Sigmoid colon (tissue), 7 donors: ENCODE results near the gene FKBP6. TPM values are rescaled to one million over a fixed set of nuclear protein-coding genes. Genes with fewer than 3 reads are reported as not detected.

Experiments used
- DNase-seq: peaks from one replicate; pipeline ENCODE4 v3.0.0-alpha.2; 2019
- H3K27ac ChIP-seq, 4 donors: fragments of 200-600 bp; sonication (generic); one replicate each; pipeline ENCODE4 v1.5.1; 2016 to 2019; ENCODE audit warnings: mild to moderate bottlenecking in 1 of 4
- H3K27me3 ChIP-seq, 3 donors: fragments of 200-600 bp; sonication (generic); one replicate each; pipeline ENCODE4 v1.5.1; 2019; ENCODE audit warnings: mild to moderate bottlenecking in 1 of 3
- H3K36me3 ChIP-seq, 4 donors: fragments of 200-600 bp; sonication (generic); one replicate each; pipeline ENCODE4 v1.5.1; 2016 to 2019
- H3K4me1 ChIP-seq, 4 donors: fragments of 200-600 bp; sonication (generic); one replicate each; pipeline ENCODE4 v1.5.1; 2017 to 2019
- H3K4me3 ChIP-seq, 4 donors: fragments of 200-600 bp; sonication (generic); one replicate each; pipeline ENCODE4 v1.5.1; 2017 to 2019; ENCODE audit warnings: mild to moderate bottlenecking in 2 of 4, moderate library complexity in 1 of 4
- H3K9me3 ChIP-seq, 4 donors: fragments of 200-600 bp in 3 of 4; sonication (generic) in 3 of 4; one replicate each; pipeline versions ENCODE4 v1.5.1 to v1.6.1; 2013 to 2019
- EP300 ChIP-seq, 4 donors: sonication (generic); formaldehyde crosslinking; IDR thresholded peaks; one replicate each; pipeline ENCODE4 v1.6.1; 2017; ENCODE audit warnings: antibody characterized with exemption in 4 of 4
- POLR2A ChIP-seq, 2 donors: fragments of 450-650 bp; IDR thresholded peaks; one replicate each; pipeline ENCODE4 v1.6.1; 2016; ENCODE audit warnings: antibody characterized with exemption in 2 of 2, mild to moderate bottlenecking in 2 of 2, moderate library complexity in 2 of 2
- POLR2AphosphoS5 ChIP-seq, 4 donors: sonication (generic); formaldehyde crosslinking; IDR thresholded peaks; one replicate each; pipeline ENCODE4 v1.6.1; 2017; ENCODE audit warnings: antibody characterized with exemption in 4 of 4
- WGBS, 2 donors: extraction: QIAGEN DNeasy Blood & Tissue Kit; methylation state at CpG; one replicate each; pipeline ENCODE4 v1.1.7; 2013; 5-methylcytosine and 5-hydroxymethylcytosine counted together
- intact Hi-C: fragments of 100-400 bp; cut with DNase I; formaldehyde crosslinking; loops from one replicate; pipeline ENCODE4 v1.15.1; 2023
- polyA plus RNA-seq, 3 donors: library from polyadenylated mRNA; stranded (reverse); fragments of 200-250 nt; gene quantifications; one replicate each; pipeline ENCODE4 v1.2.3, GENCODE V29; 2013
- total RNA-seq, 4 donors: library from RNA; depleted of rRNA; stranded (reverse); fragments of >200 nt; gene quantifications; one replicate each; pipeline ENCODE4 v1.1.0, GENCODE V29; 2016
- TF ChIP-seq, protein P1 (sequence below), 4 experiments: fragments of 450-650 bp in 3 of 4; fragments of 200-600 bp in 1 of 4; IDR thresholded peaks; one replicate each; pipeline ENCODE4 v1.5.1; 2016 to 2019; ENCODE audit warnings: antibody characterized with exemption in 4 of 4, mild to moderate bottlenecking in 3 of 4, moderate library complexity in 2 of 4
- donor health status: healthy with polysubstance abuse.
- donor health status: Bipolar disorder and iron deficiency.
- donor health status: healthy.

Gene FKBP6
- total and polyA plus RNA-seq, 7 donors, result not detected

DNA sequence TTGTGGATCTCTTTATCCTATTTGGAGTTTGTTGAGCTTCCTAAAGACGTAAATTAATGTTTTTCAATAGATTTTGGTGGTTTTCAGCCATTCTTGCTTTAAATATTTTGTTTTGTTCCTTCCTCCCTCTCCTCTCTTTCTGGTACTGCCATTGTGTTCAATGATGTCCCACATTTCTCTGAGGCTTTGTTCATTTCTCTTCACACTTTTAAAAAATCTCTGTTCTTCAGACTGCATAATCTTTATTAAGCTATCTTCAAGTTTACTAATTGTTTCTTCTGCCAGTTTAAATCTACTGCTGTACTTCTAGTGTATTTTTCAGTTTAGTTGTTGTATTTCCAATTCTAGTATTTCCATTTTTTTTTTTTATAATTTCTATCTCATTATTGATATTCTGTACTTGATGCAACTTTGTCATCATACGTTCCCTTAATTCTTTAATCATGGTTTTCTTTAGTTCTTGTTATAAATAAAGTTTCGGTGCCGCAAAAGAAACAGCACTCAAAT lies 60.0 kb downstream of the FKBP6 start:
- H3K4me3 ChIP-seq, result no peak overlapping the region
- no peaks in the 10 kb centered on the region for H3K4me1 ChIP-seq
- peaks cover 0 to 17% (median 7%) of the 10 kb centered on the region in 4 donors for H3K9me3 ChIP-seq
- H3K27ac ChIP-seq, result no peak overlapping the region
- H3K36me3 ChIP-seq, result no peaks in the 10 kb centered on the region
- DNase-seq, result no peak
- no peaks in the 10 kb centered on the region for H3K27me3 ChIP-seq
- intact Hi-C loops, result no loop called here
- WGBS, 2 donors, result 95% methylated on average over 4 of the region's 4 CpGs
- TF ChIP-seq POLR2A (IDR thresholded peaks at IDR 0.05) (no peak), POLR2AphosphoS5 (IDR thresholded peaks at IDR 0.05) (no peak)

DNA sequence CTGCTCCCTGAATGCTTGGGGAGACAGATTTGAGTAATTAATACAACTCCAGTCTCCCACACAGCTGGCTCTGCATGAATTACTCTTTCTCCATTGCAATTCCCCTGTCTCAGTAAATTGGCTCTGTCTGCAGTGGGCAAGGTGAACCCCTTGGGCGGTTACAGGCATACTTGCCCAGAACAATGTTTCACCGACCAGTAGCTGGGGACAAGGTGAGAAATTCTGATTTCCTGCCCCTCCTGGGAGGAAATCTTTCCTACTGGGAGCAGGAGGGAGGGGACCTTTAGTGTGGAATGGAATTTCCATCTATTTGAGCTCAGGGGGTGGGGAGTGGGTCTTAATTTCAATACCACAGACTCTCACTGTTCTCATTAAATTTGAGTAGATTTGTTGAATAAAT lies 63.4 kb downstream of the FKBP6 start:
- no peaks in the 10 kb centered on the region for H3K27me3 ChIP-seq
- no peak for DNase-seq
- WGBS, 2 donors, result 67 to 69% methylated on average over 2 of the region's 2 CpGs
- no peak overlapping the region for H3K4me3 ChIP-seq
- no peaks in the 10 kb centered on the region for H3K36me3 ChIP-seq
- TF ChIP-seq, protein P1, sequence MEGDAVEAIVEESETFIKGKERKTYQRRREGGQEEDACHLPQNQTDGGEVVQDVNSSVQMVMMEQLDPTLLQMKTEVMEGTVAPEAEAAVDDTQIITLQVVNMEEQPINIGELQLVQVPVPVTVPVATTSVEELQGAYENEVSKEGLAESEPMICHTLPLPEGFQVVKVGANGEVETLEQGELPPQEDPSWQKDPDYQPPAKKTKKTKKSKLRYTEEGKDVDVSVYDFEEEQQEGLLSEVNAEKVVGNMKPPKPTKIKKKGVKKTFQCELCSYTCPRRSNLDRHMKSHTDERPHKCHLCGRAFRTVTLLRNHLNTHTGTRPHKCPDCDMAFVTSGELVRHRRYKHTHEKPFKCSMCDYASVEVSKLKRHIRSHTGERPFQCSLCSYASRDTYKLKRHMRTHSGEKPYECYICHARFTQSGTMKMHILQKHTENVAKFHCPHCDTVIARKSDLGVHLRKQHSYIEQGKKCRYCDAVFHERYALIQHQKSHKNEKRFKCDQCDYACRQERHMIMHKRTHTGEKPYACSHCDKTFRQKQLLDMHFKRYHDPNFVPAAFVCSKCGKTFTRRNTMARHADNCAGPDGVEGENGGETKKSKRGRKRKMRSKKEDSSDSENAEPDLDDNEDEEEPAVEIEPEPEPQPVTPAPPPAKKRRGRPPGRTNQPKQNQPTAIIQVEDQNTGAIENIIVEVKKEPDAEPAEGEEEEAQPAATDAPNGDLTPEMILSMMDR (IDR thresholded peaks at IDR 0.05), result no peak
- TF ChIP-seq POLR2AphosphoS5 (IDR thresholded peaks at IDR 0.05), result no peak
- no peak for TF ChIP-seq POLR2A (IDR thresholded peaks at IDR 0.05)
- no peak for TF ChIP-seq EP300 (IDR thresholded peaks at IDR 0.05)
- H3K9me3 ChIP-seq, result peaks cover 0 to 17% (median 5%) of the 10 kb centered on the region in 4 donors
- intact Hi-C loops, result loop anchor here (10.0 kb wide), 1 partner anchor 47 kb away; no protein-coding TSS in a partner anchor
- H3K27ac ChIP-seq, result no peak overlapping the region
- no peaks in the 10 kb centered on the region for H3K4me1 ChIP-seq

DNA sequence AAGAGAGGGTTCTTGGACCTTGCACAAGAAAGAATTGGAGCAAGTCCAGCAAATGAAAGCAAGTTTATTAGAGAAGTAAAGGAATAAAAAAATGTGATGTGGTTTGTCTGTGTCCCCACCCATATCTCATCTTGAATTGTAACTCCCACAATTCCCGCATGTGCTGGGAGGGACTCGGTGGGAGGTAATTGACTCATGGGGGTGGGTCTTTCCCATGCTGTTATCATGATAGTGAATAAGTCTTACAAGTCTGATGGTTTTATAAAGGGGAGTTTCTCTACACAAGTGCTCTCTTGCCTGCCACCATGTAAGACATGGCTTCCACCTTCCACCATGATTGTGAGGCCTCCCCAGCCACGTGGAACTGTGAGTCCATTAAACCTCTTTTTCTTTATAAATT lies 66.5 kb downstream of the FKBP6 start:
- 45 to 78% methylated on average over 3 of the region's 3 CpGs for WGBS, 2 donors
- intact Hi-C loops, result loop anchor here (10.0 kb wide), 1 partner anchor 50 kb away; no protein-coding TSS in a partner anchor
- H3K9me3 ChIP-seq, result peaks cover 0 to 3% (median 0%) of the 10 kb centered on the region in 4 donors
- TF ChIP-seq POLR2AphosphoS5 (IDR thresholded peaks at IDR 0.05) (no peak), EP300 (IDR thresholded peaks at IDR 0.05) (no peak), POLR2A (IDR thresholded peaks at IDR 0.05) (no peak)
- TF ChIP-seq, protein P1 (IDR thresholded peaks at IDR 0.05), result no peak
- no peak overlapping the region for H3K27ac ChIP-seq
- no peaks in the 10 kb centered on the region for H3K27me3 ChIP-seq
- peaks cover 0 to 8% (median 4%) of the 10 kb centered on the region in 4 donors for H3K4me1 ChIP-seq
- H3K36me3 ChIP-seq, result no peaks in the 10 kb centered on the region
- H3K4me3 ChIP-seq, result no peak overlapping the region
- no peak for DNase-seq

DNA sequence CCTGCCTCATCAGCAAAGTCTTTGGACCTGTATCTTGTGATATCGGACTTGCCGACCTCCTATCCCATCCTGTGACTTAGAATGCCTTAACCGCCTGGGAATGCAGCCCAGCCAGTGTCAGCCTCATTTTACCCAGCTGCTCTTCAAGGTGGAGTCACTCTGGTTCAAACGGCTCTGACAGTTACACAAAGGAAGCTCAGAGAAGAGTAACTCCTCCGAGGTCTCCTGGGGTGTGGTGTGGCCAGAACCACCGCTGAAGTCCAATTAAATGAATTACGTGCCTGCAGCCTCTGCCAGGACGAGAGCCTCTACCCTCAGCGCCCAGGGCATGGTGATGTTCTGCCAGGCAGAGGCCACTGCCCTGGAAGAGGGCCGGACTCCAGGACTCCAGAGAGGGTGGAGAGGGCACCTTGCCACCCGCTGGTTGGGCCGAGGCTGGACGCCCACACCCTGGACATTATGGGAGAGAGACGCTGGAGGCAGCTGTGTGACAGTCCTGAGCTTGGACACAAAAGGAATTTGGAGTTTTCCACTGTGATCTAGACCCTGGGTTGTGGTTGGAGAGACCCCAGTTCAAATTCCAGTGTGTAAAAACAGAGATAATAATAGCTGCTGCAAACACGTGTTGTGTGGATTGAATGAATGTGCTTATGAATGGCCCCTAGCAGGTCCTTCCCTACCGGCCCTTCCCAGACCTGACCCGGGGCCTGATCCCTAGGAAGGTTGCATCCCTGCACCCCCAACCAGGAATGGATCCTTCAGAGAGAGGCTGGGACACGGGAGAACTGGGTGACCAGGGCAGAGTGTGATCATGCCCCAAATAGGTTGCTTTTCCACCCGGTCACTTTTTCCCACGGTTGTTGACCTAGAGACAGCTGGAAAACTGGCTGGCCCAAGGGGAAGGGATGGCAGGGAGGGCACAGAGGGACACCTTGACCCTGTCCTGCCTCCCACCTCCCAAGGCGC lies 67.9 kb downstream of the FKBP6 start:
- Histone ChIP-seq H3K4me1 (peaks cover 0 to 8% (median 4%) of the 10 kb centered on the region in 4 donors), H3K27ac (no peak overlapping the region), H3K36me3 (no peaks in the 10 kb centered on the region), H3K27me3 (no peaks in the 10 kb centered on the region), H3K9me3 (peaks cover 0 to 3% (median 0%) of the 10 kb centered on the region in 4 donors), H3K4me3 (no peak overlapping the region)
- DNase-seq, result no peak
- 76 to 84% methylated on average over 21 of the region's 21 CpGs for WGBS, 2 donors
- intact Hi-C loops, result loop anchor here (10.0 kb wide), 1 partner anchor 51 kb away; no protein-coding TSS in a partner anchor
- TF ChIP-seq EP300 (IDR thresholded peaks at IDR 0.05) (no peak), POLR2AphosphoS5 (IDR thresholded peaks at IDR 0.05) (no peak), POLR2A (IDR thresholded peaks at IDR 0.05) (no peak)
- TF ChIP-seq, protein P1 (IDR thresholded peaks at IDR 0.05), result no peak
